ENCODE measurements around the gene LRBA. TPM values are rescaled to one million over a fixed set of nuclear protein-coding genes. Genes with fewer than 3 reads are reported as not detected.

LRBA gene
- total and polyA plus RNA-seq, 4 donors = 8.2 to 69.8 (median 32.8) TPM

- H3K9ac ChIP-seq (ENCODE audit: low read depth in 1 of 2, low read length in 2 of 2) = no peak overlapping the region
- 65% methylated on average over 3 of the region's 3 CpGs for WGBS
- no peak for TF ChIP-seq SP1 (IDR thresholded peaks at IDR 0.05)
- no peak for TF ChIP-seq ZBTB33 (IDR thresholded peaks at IDR 0.05)
- TF ChIP-seq TAF1 (conservative IDR thresholded peaks at IDR 0.05) = no peak
- no peak for TF ChIP-seq HNF4A (conservative IDR thresholded peaks at IDR 0.05)
- no peak for TF ChIP-seq YY1 (IDR thresholded peaks at IDR 0.05)
- TF ChIP-seq, protein P1, sequence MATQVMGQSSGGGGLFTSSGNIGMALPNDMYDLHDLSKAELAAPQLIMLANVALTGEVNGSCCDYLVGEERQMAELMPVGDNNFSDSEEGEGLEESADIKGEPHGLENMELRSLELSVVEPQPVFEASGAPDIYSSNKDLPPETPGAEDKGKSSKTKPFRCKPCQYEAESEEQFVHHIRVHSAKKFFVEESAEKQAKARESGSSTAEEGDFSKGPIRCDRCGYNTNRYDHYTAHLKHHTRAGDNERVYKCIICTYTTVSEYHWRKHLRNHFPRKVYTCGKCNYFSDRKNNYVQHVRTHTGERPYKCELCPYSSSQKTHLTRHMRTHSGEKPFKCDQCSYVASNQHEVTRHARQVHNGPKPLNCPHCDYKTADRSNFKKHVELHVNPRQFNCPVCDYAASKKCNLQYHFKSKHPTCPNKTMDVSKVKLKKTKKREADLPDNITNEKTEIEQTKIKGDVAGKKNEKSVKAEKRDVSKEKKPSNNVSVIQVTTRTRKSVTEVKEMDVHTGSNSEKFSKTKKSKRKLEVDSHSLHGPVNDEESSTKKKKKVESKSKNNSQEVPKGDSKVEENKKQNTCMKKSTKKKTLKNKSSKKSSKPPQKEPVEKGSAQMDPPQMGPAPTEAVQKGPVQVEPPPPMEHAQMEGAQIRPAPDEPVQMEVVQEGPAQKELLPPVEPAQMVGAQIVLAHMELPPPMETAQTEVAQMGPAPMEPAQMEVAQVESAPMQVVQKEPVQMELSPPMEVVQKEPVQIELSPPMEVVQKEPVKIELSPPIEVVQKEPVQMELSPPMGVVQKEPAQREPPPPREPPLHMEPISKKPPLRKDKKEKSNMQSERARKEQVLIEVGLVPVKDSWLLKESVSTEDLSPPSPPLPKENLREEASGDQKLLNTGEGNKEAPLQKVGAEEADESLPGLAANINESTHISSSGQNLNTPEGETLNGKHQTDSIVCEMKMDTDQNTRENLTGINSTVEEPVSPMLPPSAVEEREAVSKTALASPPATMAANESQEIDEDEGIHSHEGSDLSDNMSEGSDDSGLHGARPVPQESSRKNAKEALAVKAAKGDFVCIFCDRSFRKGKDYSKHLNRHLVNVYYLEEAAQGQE (IDR thresholded peaks at IDR 0.05) = no peak
- no peak for TF ChIP-seq FOXA2 (IDR thresholded peaks at IDR 0.05)
- no peak for TF ChIP-seq RAD21 (IDR thresholded peaks at IDR 0.05)
- no peak for TF ChIP-seq GABPA (IDR thresholded peaks at IDR 0.05 in 1 of 2, conservative IDR thresholded peaks at IDR 0.05 in 1 of 2)
- no peak for TF ChIP-seq NR2F2 (IDR thresholded peaks at IDR 0.05)
- TF ChIP-seq, protein P2, sequence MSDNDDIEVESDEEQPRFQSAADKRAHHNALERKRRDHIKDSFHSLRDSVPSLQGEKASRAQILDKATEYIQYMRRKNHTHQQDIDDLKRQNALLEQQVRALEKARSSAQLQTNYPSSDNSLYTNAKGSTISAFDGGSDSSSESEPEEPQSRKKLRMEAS (IDR thresholded peaks at IDR 0.05) = no peak
- no peak for TF ChIP-seq HNF4G (IDR thresholded peaks at IDR 0.05)
- no peak for TF ChIP-seq FOXA1 (IDR thresholded peaks at IDR 0.05)
- no peak for TF ChIP-seq JUND (IDR thresholded peaks at IDR 0.05)
- no peak for TF ChIP-seq ATF3 (IDR thresholded peaks at IDR 0.05)
- H3K27ac ChIP-seq (ENCODE audit: low read depth in 1 of 2, low read length in 2 of 2) = no peak overlapping the region
- no peaks in the 10 kb centered on the region for H3K27me3 ChIP-seq (ENCODE audit: control insufficient read depth in 4 of 4, insufficient read depth in 4 of 4, low read length in 3 of 4)
- no peaks in the 10 kb centered on the region for H3K9me3 ChIP-seq (ENCODE audit: control insufficient read depth in 4 of 4, low read length in 3 of 4)
- H3K36me3 ChIP-seq (ENCODE audit: control insufficient read depth in 4 of 4, insufficient read depth in 3 of 4, low read depth in 1 of 4, low read length in 3 of 4) = no peaks in the 10 kb centered on the region
- no peaks in the 10 kb centered on the region for H3K4me1 ChIP-seq (ENCODE audit: control insufficient read depth in 4 of 4, insufficient read depth in 4 of 4, low read length in 3 of 4)
- H3K4me3 ChIP-seq (ENCODE audit: low read depth in 1 of 3, low read length in 3 of 3) = no peak overlapping the region
- no peak for DNase-seq (ENCODE audit: low spot score)
Measured at GRCh38 chr4:150381609-150382008, 633.5 kb downstream of the LRBA start.

DNA sequence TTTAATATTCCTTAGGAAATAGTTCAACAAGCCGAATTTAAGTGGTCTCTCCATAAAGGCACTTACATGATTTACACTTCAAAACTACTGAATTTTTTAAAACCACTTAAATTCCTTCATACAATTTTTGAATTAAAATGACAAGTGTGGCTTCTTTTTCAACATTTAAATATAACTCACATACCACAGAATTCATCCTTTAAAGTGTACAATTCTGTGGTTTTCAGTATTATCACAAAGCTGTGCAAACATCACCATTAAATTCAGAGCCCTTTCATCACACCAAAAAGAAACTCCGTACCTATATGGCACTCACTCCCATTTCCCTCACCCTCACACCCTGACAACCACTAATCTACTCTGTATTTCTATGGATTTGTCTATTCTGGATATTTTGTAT lies 634.0 kb downstream of the LRBA start:
- DNase-seq (ENCODE audit: low spot score) = no peak
- no peak for TF ChIP-seq NR2F2 (IDR thresholded peaks at IDR 0.05)
- no peak for TF ChIP-seq TAF1 (conservative IDR thresholded peaks at IDR 0.05)
- no peak for TF ChIP-seq ZBTB33 (IDR thresholded peaks at IDR 0.05)
- TF ChIP-seq FOXA2 (IDR thresholded peaks at IDR 0.05) = no peak
- TF ChIP-seq EGR1 (IDR thresholded peaks at IDR 0.05; ENCODE audit: low read depth in 2 of 2) = no peak
- TF ChIP-seq, protein P1 (IDR thresholded peaks at IDR 0.05) = no peak
- TF ChIP-seq FOXA1 (IDR thresholded peaks at IDR 0.05) = no peak
- no peak for TF ChIP-seq HNF4A (conservative IDR thresholded peaks at IDR 0.05)
- TF ChIP-seq HNF4G (IDR thresholded peaks at IDR 0.05) = no peak
- Histone ChIP-seq H3K9ac (ENCODE audit: low read depth in 1 of 2, low read length in 2 of 2) (no peak overlapping the region), H3K27ac (ENCODE audit: low read depth in 1 of 2, low read length in 2 of 2) (no peak overlapping the region), H3K4me1 (ENCODE audit: control insufficient read depth in 4 of 4, insufficient read depth in 4 of 4, low read length in 3 of 4) (no peaks in the 10 kb centered on the region), H3K4me3 (ENCODE audit: low read depth in 1 of 3, low read length in 3 of 3) (no peak overlapping the region), H3K36me3 (ENCODE audit: control insufficient read depth in 4 of 4, insufficient read depth in 3 of 4, low read depth in 1 of 4, low read length in 3 of 4) (no peaks in the 10 kb centered on the region), H3K9me3 (ENCODE audit: control insufficient read depth in 4 of 4, low read length in 3 of 4) (no peaks in the 10 kb centered on the region), H3K27me3 (ENCODE audit: control insufficient read depth in 4 of 4, insufficient read depth in 4 of 4, low read length in 3 of 4) (no peaks in the 10 kb centered on the region)
- WGBS = 94% methylated on average over 2 of the region's 2 CpGs

Measured in liver (tissue), 9 donors.